Measurements from ENCODE around the gene CAMK2B.

CAMK2B gene

DNA sequence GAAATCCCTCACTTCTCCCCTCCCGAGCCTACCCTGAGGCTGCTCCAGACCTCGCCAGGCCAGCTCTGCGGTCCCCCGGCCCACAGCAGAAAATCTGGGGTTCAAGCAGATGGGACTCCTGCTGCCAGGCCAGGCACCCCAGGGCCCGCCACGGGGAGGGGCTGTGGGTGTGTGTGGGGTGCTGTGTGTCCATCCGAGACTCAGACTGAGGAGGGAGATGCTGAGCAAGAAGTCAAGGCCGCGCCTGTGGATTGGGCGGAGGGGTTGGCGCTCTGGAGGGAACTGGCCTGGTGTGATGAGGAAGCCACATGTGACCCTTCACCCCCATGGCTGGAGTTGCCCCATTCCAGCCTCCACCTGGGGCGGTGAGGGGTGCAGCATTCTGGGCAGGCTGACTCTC, 73.5 kb downstream of the CAMK2B start:
- H3K4me1 ChIP-seq, result peaks cover 9% of the 10 kb centered on the region
- H4K20me1 ChIP-seq, result no peaks in the 10 kb centered on the region
- no peak overlapping the region for H3K4me2 ChIP-seq
- no peaks in the 10 kb centered on the region for H3K36me3 ChIP-seq
- no peak for TF ChIP-seq Cebpa-rat (IDR thresholded peaks at IDR 0.05)
- H3K9me3 ChIP-seq, result no peaks in the 10 kb centered on the region
- H3K4me3 ChIP-seq, result no peak overlapping the region
- no peak overlapping the region for H3K27ac ChIP-seq
- H3K27me3 ChIP-seq, result no peaks in the 10 kb centered on the region
- H3K9ac ChIP-seq, result no peak overlapping the region

DNA sequence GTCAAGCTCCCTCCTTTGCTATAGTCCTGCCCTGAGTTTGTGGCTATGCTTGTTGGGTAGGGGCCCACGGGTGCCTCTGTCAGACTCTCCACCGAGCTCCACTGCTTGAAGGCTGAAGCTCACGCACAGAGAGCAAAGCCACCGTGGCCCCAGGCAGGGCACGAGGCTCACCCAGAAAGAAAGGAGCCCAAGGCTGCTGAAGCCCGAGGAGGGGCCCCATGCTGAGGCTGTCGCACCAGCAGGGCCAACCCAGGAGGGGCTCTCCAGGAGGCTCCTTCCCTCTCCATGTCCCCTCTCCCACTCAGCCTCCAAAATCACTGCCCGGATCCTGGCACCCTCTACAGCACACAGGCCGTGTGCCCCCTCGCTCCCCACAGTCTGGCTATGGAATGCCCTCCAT, 74.1 kb downstream of the CAMK2B start:
- no peak for TF ChIP-seq Cebpa-rat (IDR thresholded peaks at IDR 0.05)
- Histone ChIP-seq H3K9me3 (no peaks in the 10 kb centered on the region), H3K9ac (no peak overlapping the region), H3K27ac (no peak overlapping the region), H4K20me1 (no peaks in the 10 kb centered on the region), H3K4me3 (no peak overlapping the region), H3K27me3 (no peaks in the 10 kb centered on the region), H3K4me2 (no peak overlapping the region), H3K4me1 (peaks cover 5% of the 10 kb centered on the region; the same call in 1 of the 2 replicates), H3K36me3 (no peaks in the 10 kb centered on the region)

DNA sequence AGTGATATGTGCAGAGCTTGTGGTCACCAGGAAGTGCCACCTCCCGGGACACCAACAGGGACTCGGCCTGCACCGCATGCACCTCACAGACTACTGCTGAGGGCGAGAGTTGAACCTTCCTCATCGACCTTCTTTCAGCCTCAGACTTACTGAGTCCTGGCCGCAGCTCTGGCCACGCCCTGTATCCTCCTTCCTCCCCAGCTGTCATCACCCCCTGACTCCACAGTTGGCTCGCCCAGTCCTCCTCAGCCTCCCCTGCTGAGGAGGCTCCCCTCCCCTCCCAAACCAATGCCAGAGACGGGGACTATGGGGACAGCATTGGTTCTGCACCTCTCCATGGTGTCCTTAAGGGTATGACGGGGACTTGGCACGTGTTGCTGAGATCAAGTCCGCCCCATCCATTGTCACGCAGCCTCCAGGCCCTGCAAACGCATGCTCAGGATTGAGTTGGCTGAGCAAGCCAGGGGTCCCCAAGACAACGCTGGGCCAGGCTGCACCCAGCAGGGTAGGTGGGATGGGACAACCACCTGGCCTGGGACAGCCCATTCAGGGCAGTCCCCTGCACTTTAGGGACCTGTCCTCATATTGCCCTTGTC, 75.7 kb downstream of the CAMK2B start:
- H3K36me3 ChIP-seq, result no peaks in the 10 kb centered on the region
- no peak overlapping the region for H3K27ac ChIP-seq
- H3K4me1 ChIP-seq, result peaks cover 5% of the 10 kb centered on the region; the same call in 1 of the 2 replicates
- no peaks in the 10 kb centered on the region for H3K27me3 ChIP-seq
- H3K4me3 ChIP-seq, result no peak overlapping the region
- no peak overlapping the region for H3K9ac ChIP-seq
- no peaks in the 10 kb centered on the region for H3K9me3 ChIP-seq
- no peaks in the 10 kb centered on the region for H4K20me1 ChIP-seq
- TF ChIP-seq Cebpa-rat (IDR thresholded peaks at IDR 0.05), result no peak
- H3K4me2 ChIP-seq, result no peak overlapping the region

DNA sequence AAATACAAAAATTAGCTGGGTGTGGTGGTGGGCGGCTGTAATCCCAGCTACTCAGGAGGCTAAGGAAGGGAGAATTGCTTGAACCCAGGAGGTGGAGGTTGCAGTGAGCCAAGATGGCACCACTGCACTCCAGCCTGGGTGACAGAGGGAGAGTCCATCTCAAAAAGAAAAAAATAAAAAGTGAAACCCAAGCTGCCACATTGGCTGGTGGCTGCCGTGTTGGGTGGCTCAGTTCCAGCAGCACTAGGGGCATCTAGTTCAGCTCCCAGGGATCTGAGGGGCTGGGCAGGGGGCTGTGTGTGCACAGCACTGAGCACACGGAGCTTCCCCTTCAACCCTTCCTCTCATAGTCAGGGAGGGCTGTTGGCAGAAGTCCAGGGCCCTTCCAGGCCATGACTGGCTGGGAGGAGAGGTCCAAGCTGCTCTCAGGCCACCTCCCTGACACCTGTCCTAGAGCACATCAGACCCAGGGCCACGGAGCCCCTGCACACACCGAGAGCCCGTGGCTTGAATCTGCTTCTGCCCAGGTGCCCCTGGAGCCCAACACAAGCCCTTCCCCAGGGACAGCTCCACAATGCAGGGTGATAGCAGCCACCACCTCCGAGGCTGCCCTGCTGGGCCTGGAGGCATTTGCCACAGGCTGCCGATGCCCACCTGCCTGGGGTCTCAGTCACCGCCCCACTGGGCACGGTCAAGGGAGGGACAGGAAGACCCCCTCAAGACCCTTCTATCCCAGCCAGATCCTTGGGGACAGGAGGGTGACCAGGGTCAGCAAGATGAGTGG, 77.3 kb downstream of the CAMK2B start:
- Histone ChIP-seq H3K4me1 (no peaks in the 10 kb centered on the region), H3K4me3 (no peak overlapping the region), H3K9ac (no peak overlapping the region), H3K9me3 (no peaks in the 10 kb centered on the region), H3K36me3 (no peaks in the 10 kb centered on the region), H4K20me1 (no peaks in the 10 kb centered on the region), H3K27me3 (no peaks in the 10 kb centered on the region), H3K27ac (no peak overlapping the region), H3K4me2 (no peak overlapping the region)
- TF ChIP-seq Cebpa-rat (IDR thresholded peaks at IDR 0.05), result no peak

DNA sequence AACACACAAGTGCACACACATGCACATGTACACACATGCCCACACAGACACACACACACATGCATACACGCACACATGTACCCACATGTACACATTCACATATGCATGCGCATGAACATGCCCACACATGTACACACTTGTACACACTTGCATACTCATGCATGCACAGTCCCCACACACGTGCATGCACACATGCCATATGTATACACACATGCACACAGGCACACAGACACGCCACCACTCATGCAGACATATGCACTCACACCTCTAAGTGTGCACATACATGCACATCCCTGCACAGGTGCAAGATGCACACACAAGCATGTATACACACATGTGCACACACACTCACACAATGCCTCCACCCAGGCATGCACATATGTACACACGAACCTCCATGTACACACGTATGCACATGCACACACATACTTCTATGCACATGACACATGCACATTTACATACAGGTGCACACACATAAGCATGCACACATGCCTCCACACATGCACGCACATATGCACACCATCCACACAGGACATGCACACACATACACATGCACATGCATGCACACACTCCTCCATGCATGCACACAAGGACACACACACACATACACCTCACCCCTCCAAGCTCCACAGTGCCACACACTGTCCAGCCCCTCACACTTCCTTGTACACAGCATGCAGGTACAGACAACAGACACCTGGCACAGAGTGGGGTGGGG, 78.8 kb downstream of the CAMK2B start:
- H3K36me3 ChIP-seq, result no peaks in the 10 kb centered on the region
- H4K20me1 ChIP-seq, result no peaks in the 10 kb centered on the region
- no peak overlapping the region for H3K9ac ChIP-seq
- H3K27me3 ChIP-seq, result no peaks in the 10 kb centered on the region
- H3K9me3 ChIP-seq, result no peaks in the 10 kb centered on the region
- H3K4me3 ChIP-seq, result no peak overlapping the region
- TF ChIP-seq Cebpa-rat (IDR thresholded peaks at IDR 0.05), result no peak
- no peaks in the 10 kb centered on the region for H3K4me1 ChIP-seq
- no peak overlapping the region for H3K4me2 ChIP-seq
- no peak overlapping the region for H3K27ac ChIP-seq

DNA sequence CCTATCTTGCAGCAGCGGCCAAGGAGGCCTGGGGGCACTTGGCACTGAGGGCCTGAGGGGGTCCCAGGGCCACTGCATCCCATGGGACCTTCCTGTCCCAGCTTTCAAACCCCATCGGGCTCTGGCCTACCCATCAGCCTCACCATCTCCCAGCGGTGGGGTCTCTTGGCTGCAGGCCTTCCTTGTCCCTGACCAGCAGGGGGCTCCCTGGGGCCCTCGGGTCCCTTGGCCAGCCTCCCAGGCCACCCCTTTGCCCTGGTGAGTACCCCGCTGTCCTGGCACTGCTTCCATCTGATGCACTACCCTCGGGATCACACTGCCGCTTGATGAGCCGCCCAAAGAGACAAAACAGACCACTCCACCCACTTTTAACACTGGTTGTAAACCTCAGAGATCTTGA, 81.1 kb downstream of the CAMK2B start:
- Histone ChIP-seq H3K9me3 (no peaks in the 10 kb centered on the region), H3K36me3 (no peaks in the 10 kb centered on the region), H3K27me3 (no peaks in the 10 kb centered on the region), H4K20me1 (no peaks in the 10 kb centered on the region), H3K27ac (peak overlapping the region; percentile 9; the same call in 1 of the 2 replicates), H3K9ac (no peak overlapping the region), H3K4me3 (no peak overlapping the region), H3K4me2 (no peak overlapping the region), H3K4me1 (peaks cover 12% of the 10 kb centered on the region; the same call in 1 of the 2 replicates)
- TF ChIP-seq Cebpa-rat (IDR thresholded peaks at IDR 0.05), result no peak

DNA sequence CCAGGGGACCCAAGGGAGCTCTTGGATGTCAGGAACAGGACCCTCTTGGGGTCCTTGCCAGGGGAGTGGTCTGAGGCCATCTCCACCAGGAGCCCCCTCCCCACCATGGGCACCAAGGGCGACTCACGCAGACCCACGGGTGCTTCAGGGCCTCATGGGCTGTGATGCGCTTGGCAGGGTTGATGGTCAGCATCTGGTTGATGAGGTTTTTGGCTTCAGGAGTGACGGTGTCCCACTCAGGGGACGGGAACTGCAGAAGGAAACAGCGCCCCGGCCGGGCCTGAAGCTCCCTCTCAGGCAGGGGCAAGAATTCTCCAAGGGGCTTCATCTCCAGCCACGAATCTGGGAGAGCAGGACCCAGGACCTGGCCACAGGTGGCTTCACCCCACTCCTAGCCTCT, 83.3 kb downstream of the CAMK2B start:
- Histone ChIP-seq H3K27ac (no peak overlapping the region), H3K4me2 (no peak overlapping the region), H3K9me3 (no peaks in the 10 kb centered on the region), H3K4me1 (peaks cover 12% of the 10 kb centered on the region; the same call in 1 of the 2 replicates), H3K9ac (no peak overlapping the region), H4K20me1 (no peaks in the 10 kb centered on the region), H3K4me3 (no peak overlapping the region), H3K36me3 (no peaks in the 10 kb centered on the region), H3K27me3 (no peaks in the 10 kb centered on the region)
- no peak for TF ChIP-seq Cebpa-rat (IDR thresholded peaks at IDR 0.05)

DNA sequence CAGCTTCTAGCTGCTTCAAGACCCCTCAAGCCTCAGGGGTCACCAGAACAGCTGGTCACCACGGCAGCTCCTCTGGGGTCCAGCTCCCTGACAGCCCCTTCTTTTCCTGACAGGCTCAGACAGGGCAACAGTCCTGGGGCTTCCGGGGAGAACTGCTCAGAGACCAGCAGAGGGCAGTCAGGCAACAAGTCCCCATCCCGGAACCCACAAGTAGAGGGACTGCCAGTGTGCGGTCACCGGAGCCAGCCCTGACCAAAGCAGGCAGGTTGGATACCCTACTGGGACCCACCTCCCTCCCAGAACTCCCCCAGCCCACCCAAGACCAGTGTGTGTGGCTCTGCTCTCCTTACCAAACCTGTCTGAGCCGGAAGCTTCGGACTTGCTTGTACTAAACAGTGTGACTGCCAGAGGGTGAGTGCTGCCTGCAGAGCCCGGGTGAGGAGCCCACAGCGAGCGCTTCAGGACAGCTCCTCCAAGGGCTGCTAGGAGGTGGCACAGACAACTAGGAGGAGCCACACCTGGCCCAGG, 84.3 kb downstream of the CAMK2B start:
- Histone ChIP-seq H3K9ac (peak overlapping the region; percentile 23; the same call in 1 of the 2 replicates), H3K27ac (peak overlapping the region; percentile 44), H3K4me2 (peak overlapping the region; percentile 29), H3K4me1 (peaks cover 12% of the 10 kb centered on the region; the same call in 1 of the 2 replicates), H3K4me3 (no peak overlapping the region), H3K27me3 (no peaks in the 10 kb centered on the region), H3K36me3 (no peaks in the 10 kb centered on the region), H4K20me1 (no peaks in the 10 kb centered on the region), H3K9me3 (no peaks in the 10 kb centered on the region)
- TF ChIP-seq Cebpa-rat (IDR thresholded peaks at IDR 0.05), result no peak

DNA sequence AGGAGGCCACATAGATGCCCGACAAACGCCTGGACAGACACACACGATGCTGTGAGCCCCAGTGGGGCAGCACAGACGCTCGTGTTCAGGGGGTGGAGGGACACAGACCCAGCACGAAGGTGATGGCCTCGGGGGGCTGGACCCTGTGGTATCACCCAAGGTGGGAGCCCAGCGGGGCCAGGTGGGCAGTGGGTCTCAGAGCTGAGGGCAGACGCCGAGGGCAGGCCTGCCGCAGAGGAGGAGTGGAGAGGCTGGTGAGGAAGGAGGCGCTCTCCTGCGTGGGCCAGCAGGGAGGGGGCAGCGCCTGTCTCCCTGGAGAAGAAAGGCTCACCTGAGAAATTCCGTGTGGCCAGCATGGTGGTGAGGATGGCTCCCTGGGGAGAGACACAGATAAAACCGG, 85.0 kb downstream of the CAMK2B start:
- Histone ChIP-seq H3K27me3 (no peaks in the 10 kb centered on the region), H3K9me3 (no peaks in the 10 kb centered on the region), H3K9ac (no peak overlapping the region), H3K4me2 (0 out of 2 replicates have a peak overlapping the region, but pooled peaks have one; percentile 7), H3K27ac (peak overlapping the region; percentile 44; the same call in 1 of the 2 replicates), H3K36me3 (no peaks in the 10 kb centered on the region), H3K4me3 (no peak overlapping the region), H4K20me1 (no peaks in the 10 kb centered on the region), H3K4me1 (peaks cover 12% of the 10 kb centered on the region; the same call in 1 of the 2 replicates)
- TF ChIP-seq Cebpa-rat (IDR thresholded peaks at IDR 0.05), result no peak

Measured in BLaER1 (cell line).